Keratinocyte (primary cell): Measurements from ENCODE around the gene ABCC11. TPM values are rescaled to one million over a fixed set of nuclear protein-coding genes. Genes with fewer than 3 reads are reported as not detected.
"Not testable (repeated sequence)": the region's sequence is repeated elsewhere in the genome, so short reads cannot be mapped to it uniquely, and the experiment has no call there.

ENCODE experiments used
- DNase-seq: peaks from one replicate; pipeline ENCODE4 v3.0.0-alpha.2; 2011; ENCODE audit warnings: low read depth, missing footprints, low spot score
- FAIRE-seq: peaks from 2 replicates; lab custom pipeline; 2011; peaks lifted over from hg19 to GRCh38; lab: Jason Lieb, UNC
- H2AFZ ChIP-seq: 2 replicates; pipeline ENCODE4 v1.6.0; 2012; ENCODE audit warnings: low read length, control low read depth, inconsistent platforms; ENCODE audit not compliant: control insufficient read depth
- H3K27ac ChIP-seq: 2 replicates; pipeline ENCODE4 v1.5.1; 2011; ENCODE audit warnings: low read length; ENCODE audit not compliant: control insufficient read depth, insufficient read depth
- H3K27me3 ChIP-seq: 3 replicates; pipeline ENCODE4 v1.6.0; 2011; ENCODE audit warnings: low read length; ENCODE audit not compliant: control insufficient read depth, insufficient read depth; ENCODE audit errors: extremely low read depth
- H3K36me3 ChIP-seq, 2 experiments: 2 replicates in 1 of 2; 3 replicates in 1 of 2; pipeline ENCODE4 v1.5.1; 2011; ENCODE audit warnings: low read length in 2 of 2, mild to moderate bottlenecking in 1 of 2; ENCODE audit not compliant: control insufficient read depth in 2 of 2, insufficient read depth in 2 of 2; ENCODE audit errors: extremely low read depth in 1 of 2
- H3K4me1 ChIP-seq: 3 replicates; pipeline ENCODE4 v1.5.1; 2011; ENCODE audit warnings: low read length; ENCODE audit not compliant: control insufficient read depth, insufficient read depth; ENCODE audit errors: extremely low read depth
- H3K4me2 ChIP-seq: 3 replicates; pipeline ENCODE4 v1.6.0; 2011; ENCODE audit warnings: low read depth, low read length; ENCODE audit not compliant: control insufficient read depth, insufficient read depth; ENCODE audit errors: extremely low read depth
- H3K4me3 ChIP-seq, 3 experiments: fragments of 200-600 bp in 1 of 3; sonication (generic) in 1 of 3; 2 replicates in 2 of 3; 3 replicates in 1 of 3; pipeline ENCODE4 v1.5.1; 2011 to 2016; ENCODE audit warnings: low read length in 3 of 3, mild to moderate bottlenecking in 3 of 3, control low read depth in 2 of 3, inconsistent platforms in 1 of 3, low read depth in 1 of 3, mixed read lengths in 1 of 3, mixed run types in 1 of 3, moderate library complexity in 1 of 3; ENCODE audit not compliant: control insufficient read depth in 2 of 3, insufficient read depth in 2 of 3; ENCODE audit errors: extremely low read depth in 1 of 3
- H3K79me2 ChIP-seq: 2 replicates; pipeline ENCODE4 v1.6.0; 2012; ENCODE audit warnings: low read length; ENCODE audit not compliant: control insufficient read depth, insufficient read depth
- H3K9ac ChIP-seq: 3 replicates; pipeline ENCODE4 v1.6.0; 2011; ENCODE audit warnings: low read length; ENCODE audit not compliant: control insufficient read depth, insufficient read depth; ENCODE audit errors: extremely low read depth
- H3K9me1 ChIP-seq: 3 replicates; pipeline ENCODE4 v1.6.0; 2011; ENCODE audit warnings: low read length; ENCODE audit not compliant: control insufficient read depth, insufficient read depth; ENCODE audit errors: extremely low read depth
- H3K9me3 ChIP-seq: 2 replicates; pipeline ENCODE4 v1.5.1; 2012; ENCODE audit warnings: low read depth, low read length; ENCODE audit not compliant: control insufficient read depth
- H4K20me1 ChIP-seq: 3 replicates; pipeline ENCODE4 v1.6.0; 2011; ENCODE audit warnings: low read length; ENCODE audit not compliant: control insufficient read depth, insufficient read depth; ENCODE audit errors: extremely low read depth
- CTCF ChIP-seq, 3 experiments: IDR thresholded peaks in 1 of 3; conservative IDR thresholded peaks in 1 of 3; optimal IDR thresholded peaks in 1 of 3; 2 replicates in 2 of 3; 3 replicates in 1 of 3; pipeline versions ENCODE3 to v1.5.1; 2011; ENCODE audit warnings: low read length in 3 of 3, mild to moderate bottlenecking in 3 of 3, moderate library complexity in 2 of 3, control low read depth in 1 of 3, inconsistent platforms in 1 of 3; ENCODE audit not compliant: insufficient read depth in 2 of 3; ENCODE audit errors: extremely low read depth in 1 of 3
- EZH2 ChIP-seq: IDR thresholded peaks from one replicate; pipeline ENCODE4 v1.6.1; 2012; ENCODE audit warnings: inconsistent platforms, mild to moderate bottlenecking, low read length, moderate library complexity
- dilution Hi-C: fragments of 300-500 bp; cut with MboI; formaldehyde crosslinking; loops from one replicate; pipeline ENCODE4 v1.7.0; 2020; ENCODE audit warnings: low sequenced_read_pairs; ENCODE audit not compliant: extremely low pct_ligation_motif_present
- polyA plus RNA-seq, 5 experiments: library from polyadenylated mRNA; depleted of rRNA in 3 of 5; stranded (reverse) in 3 of 5; stranded (forward) in 1 of 5; unstranded in 1 of 5; fragments of >200 nt; gene quantifications; 1 replicate in 1 of 5; 2 replicates in 3 of 5; 3 replicates in 1 of 5; pipeline versions ENCODE4 v1.2.1 to v1.2.3, GENCODE V29; 2011 to 2012; ENCODE audit warnings: missing spikeins in 2 of 5, low read depth in 1 of 5, low replicate concordance in 1 of 5

Gene ABCC11
- polyA plus RNA-seq, 1 donor (not counting 4 experiments of a cell fraction or from before 2014, with no cell fraction given), result 0.33 TPM

GRCh38 chr16:48182979-48183537 is 64.3 kb downstream of the ABCC11 start:
- no peak overlapping the region for H2AFZ ChIP-seq
- H3K4me3 ChIP-seq, result no peak overlapping the region
- no peaks in the 10 kb centered on the region for H3K9me3 ChIP-seq
- DNase-seq, result no peak
- H3K9me1 ChIP-seq, result no peaks in the 10 kb centered on the region
- H4K20me1 ChIP-seq, result no peaks in the 10 kb centered on the region
- no peaks in the 10 kb centered on the region for H3K36me3 ChIP-seq
- no peaks in the 10 kb centered on the region for H3K27me3 ChIP-seq
- no peak for TF ChIP-seq EZH2
- no peak for TF ChIP-seq CTCF (optimal IDR thresholded peaks at IDR 0.05 in 1 of 3, IDR thresholded peaks at IDR 0.05 in 1 of 3, conservative IDR thresholded peaks at IDR 0.05 in 1 of 3; ENCODE audit: extremely low read depth in 1 of 3, insufficient read depth in 2 of 3, low read length in 3 of 3)
- dilution Hi-C loops, result no loop called here
- no peaks in the 10 kb centered on the region for H3K79me2 ChIP-seq
- H3K4me2 ChIP-seq, result no peak overlapping the region
- H3K4me1 ChIP-seq, result no peaks in the 10 kb centered on the region
- H3K9ac ChIP-seq, result no peak overlapping the region
- FAIRE-seq, result no peak
- no peak overlapping the region for H3K27ac ChIP-seq

GRCh38 chr16:48181746-48182520 is 65.4 kb downstream of the ABCC11 start:
- H2AFZ ChIP-seq, H3K27ac ChIP-seq, H3K9me3 ChIP-seq, dilution Hi-C loops, DNase-seq, H3K4me2 ChIP-seq, H3K36me3 ChIP-seq, H3K9me1 ChIP-seq, H3K4me1 ChIP-seq, H3K9ac ChIP-seq, H3K79me2 ChIP-seq, H4K20me1 ChIP-seq, H3K27me3 ChIP-seq, H3K4me3 ChIP-seq: not testable (repeated sequence)
- peak; percentile 57 for FAIRE-seq
